NB4 (cell line): ENCODE results near the gene PRKAR1B.

Source experiments
- CTCF ChIP-seq: IDR thresholded peaks from one replicate; pipeline ENCODE4 v1.5.1; 2012; ENCODE audit warnings: low read depth, low read length
- POLR2A ChIP-seq: IDR thresholded peaks from 2 replicates; pipeline ENCODE4 v1.6.1; 2011; ENCODE audit warnings: mild to moderate bottlenecking; ENCODE audit not compliant: insufficient read length; ENCODE audit errors: extremely low read depth

DNA sequence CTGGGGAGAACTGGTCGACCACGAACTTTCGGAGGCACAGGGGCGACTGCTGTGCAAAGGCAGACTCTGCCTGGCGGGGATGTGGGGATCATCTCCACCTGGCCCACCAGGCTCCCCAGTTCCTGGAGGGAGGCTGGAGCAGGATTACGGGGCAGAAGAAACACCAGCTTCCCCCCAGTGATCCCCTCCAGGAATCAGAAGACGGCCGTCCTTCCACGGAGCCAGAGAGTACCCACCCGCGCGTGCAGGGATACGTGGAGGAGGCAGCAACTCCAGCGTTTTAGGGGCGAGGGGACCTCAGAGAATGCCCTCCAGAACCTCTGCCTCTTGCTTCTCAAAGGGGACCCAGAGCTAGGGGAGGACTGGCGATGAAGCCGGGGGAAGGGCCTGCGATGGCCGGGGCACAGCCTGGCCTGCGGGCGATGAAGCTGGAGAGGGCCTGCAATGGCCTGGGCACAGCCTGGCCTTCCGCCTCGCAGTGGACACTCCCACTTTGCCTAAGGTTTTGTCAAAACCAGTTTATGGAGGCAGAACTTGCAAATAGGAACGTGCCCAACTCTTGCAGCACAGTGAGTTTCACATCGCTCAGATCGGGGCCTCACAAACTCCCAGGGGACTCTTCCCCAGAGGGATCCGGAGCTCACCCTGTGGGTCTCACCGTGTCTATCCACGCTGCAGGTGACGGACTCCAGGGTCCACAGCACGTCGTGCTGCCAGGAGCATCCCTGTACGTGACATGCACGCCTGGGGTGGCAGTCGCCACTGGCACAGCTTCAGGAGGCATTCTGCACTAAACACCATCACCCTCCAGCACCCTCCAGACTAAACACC, 129.5 kb downstream of the PRKAR1B start:
- TF ChIP-seq CTCF, result no peak
- no peak for TF ChIP-seq POLR2A
